ENCODE data around the gene PAQR7.

Gene PAQR7

DNA sequence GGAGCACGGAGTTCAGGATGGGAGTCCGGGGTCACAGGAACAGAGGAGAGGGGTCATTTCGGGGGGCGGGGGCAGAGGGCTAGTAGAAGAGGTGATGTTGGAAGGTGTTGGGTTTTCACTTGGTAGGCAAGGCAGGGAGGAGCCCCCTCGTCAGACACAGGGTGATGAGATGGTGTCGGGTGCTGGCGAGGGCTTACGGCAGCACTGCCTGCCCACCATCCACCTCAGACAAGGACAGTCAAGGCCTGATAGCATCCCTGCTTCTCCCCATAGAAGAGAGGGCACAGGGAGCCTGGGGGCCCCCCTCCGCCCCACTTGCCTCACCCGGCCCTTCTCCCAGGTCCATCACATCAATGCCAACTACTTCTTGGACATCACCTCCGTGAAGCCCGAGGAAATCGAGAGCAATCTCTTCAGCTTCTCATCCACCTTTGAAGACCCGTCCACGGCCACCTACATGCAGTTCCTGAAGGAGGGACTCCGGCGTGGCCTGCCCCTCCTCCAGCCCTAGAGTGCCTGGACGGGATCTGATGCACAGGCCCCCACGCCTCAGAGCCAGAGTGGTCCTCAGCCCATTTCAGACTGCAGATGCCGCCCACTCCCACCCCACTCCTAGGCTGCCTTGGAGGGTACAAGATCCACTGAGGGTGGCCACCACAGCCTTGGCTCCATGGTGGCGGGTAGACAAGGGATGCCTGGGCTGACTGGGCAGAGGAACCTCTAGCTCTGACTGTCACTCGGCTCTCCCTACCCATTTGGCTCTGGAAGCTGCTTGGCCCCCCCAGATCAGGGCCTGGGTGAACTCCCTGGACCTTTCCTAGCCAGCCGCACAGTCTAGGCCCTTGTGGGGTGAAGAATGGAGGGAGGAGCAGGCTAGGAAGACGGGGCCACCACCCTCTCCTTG is 60.0 kb downstream of the PAQR7 start:
- H4K20me1 ChIP-seq (ENCODE audit: insufficient read depth, low read length), result no peaks in the 10 kb centered on the region
- H2AFZ ChIP-seq (ENCODE audit: low read length), result no peak overlapping the region
- no peak overlapping the region for H3K4me2 ChIP-seq (ENCODE audit: low read length)
- no peaks in the 10 kb centered on the region for H3K79me2 ChIP-seq (ENCODE audit: insufficient read depth, low read length)
- H3K27me3 ChIP-seq (ENCODE audit: insufficient read depth, low read length), result no peaks in the 10 kb centered on the region
- no peak overlapping the region for H3K4me3 ChIP-seq (ENCODE audit: low read depth, low read length, poor library complexity, severe bottlenecking)
- no peaks in the 10 kb centered on the region for H3K36me3 ChIP-seq (ENCODE audit: insufficient read depth, low read length)
- no peaks in the 10 kb centered on the region for H3K9me3 ChIP-seq (ENCODE audit: low read length)
- H3K9me2 ChIP-seq (ENCODE audit: low read depth, low read length), result no peaks in the 10 kb centered on the region
- H3K27ac ChIP-seq (ENCODE audit: low read depth, low read length, poor library complexity, severe bottlenecking), result no peak overlapping the region
- TF ChIP-seq, protein P1, sequence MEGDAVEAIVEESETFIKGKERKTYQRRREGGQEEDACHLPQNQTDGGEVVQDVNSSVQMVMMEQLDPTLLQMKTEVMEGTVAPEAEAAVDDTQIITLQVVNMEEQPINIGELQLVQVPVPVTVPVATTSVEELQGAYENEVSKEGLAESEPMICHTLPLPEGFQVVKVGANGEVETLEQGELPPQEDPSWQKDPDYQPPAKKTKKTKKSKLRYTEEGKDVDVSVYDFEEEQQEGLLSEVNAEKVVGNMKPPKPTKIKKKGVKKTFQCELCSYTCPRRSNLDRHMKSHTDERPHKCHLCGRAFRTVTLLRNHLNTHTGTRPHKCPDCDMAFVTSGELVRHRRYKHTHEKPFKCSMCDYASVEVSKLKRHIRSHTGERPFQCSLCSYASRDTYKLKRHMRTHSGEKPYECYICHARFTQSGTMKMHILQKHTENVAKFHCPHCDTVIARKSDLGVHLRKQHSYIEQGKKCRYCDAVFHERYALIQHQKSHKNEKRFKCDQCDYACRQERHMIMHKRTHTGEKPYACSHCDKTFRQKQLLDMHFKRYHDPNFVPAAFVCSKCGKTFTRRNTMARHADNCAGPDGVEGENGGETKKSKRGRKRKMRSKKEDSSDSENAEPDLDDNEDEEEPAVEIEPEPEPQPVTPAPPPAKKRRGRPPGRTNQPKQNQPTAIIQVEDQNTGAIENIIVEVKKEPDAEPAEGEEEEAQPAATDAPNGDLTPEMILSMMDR (IDR thresholded peaks at IDR 0.05; ENCODE audit: low read length), result no peak
- TF ChIP-seq EZH2 (IDR thresholded peaks at IDR 0.05; ENCODE audit: borderline replicate concordance, low read length), result no peak
- no peak overlapping the region for H3K9ac ChIP-seq (ENCODE audit: low read length)
- peaks cover 8% of the 10 kb centered on the region for H3K4me1 ChIP-seq (ENCODE audit: insufficient read depth, low read length, severe bottlenecking)
- H3F3A ChIP-seq (ENCODE audit: insufficient read depth, low read length), result no peaks in the 10 kb centered on the region

DNA sequence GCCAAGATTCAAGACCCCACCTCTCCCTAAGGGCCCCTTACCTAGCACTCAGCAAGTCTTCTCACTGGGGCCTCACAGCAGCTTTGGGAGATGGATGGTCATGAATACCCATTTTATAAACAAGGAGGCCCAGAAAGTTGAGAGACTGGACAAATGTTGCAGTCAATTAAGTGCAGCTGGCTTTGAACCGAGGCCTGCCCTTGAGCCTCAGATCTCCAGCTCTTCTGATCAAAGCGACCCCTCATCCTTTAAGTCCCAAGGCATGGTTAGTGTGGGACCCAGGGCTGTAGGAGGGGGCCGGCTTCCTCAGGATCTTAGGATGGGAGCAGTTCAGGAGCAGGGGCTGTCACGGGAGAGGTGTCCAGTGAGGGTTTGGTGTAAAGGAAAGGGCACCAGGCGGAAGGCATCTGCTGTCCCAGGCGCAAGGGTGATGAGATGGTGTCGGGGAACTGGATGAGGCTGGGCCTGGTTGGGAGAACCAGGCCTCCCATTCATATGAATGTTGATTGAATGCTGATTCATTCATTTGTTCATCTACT is 60.9 kb downstream of the PAQR7 start:
- Histone ChIP-seq H3K4me2 (ENCODE audit: low read length) (no peak overlapping the region), H3K9me3 (ENCODE audit: low read length) (no peaks in the 10 kb centered on the region), H3K4me3 (ENCODE audit: low read depth, low read length, poor library complexity, severe bottlenecking) (no peak overlapping the region), H3K9ac (ENCODE audit: low read length) (no peak overlapping the region), H3K27me3 (ENCODE audit: insufficient read depth, low read length) (no peaks in the 10 kb centered on the region), H4K20me1 (ENCODE audit: insufficient read depth, low read length) (no peaks in the 10 kb centered on the region), H3K36me3 (ENCODE audit: insufficient read depth, low read length) (no peaks in the 10 kb centered on the region), H3K79me2 (ENCODE audit: insufficient read depth, low read length) (no peaks in the 10 kb centered on the region), H3K4me1 (ENCODE audit: insufficient read depth, low read length, severe bottlenecking) (peaks cover 16% of the 10 kb centered on the region), H2AFZ (ENCODE audit: low read length) (no peak overlapping the region), H3F3A (ENCODE audit: insufficient read depth, low read length) (no peaks in the 10 kb centered on the region), H3K9me2 (ENCODE audit: low read depth, low read length) (no peaks in the 10 kb centered on the region), H3K27ac (ENCODE audit: low read depth, low read length, poor library complexity, severe bottlenecking) (no peak overlapping the region)
- no peak for TF ChIP-seq EZH2 (IDR thresholded peaks at IDR 0.05; ENCODE audit: borderline replicate concordance, low read length)
- TF ChIP-seq, protein P1 (IDR thresholded peaks at IDR 0.05; ENCODE audit: low read length), result no peak

DNA sequence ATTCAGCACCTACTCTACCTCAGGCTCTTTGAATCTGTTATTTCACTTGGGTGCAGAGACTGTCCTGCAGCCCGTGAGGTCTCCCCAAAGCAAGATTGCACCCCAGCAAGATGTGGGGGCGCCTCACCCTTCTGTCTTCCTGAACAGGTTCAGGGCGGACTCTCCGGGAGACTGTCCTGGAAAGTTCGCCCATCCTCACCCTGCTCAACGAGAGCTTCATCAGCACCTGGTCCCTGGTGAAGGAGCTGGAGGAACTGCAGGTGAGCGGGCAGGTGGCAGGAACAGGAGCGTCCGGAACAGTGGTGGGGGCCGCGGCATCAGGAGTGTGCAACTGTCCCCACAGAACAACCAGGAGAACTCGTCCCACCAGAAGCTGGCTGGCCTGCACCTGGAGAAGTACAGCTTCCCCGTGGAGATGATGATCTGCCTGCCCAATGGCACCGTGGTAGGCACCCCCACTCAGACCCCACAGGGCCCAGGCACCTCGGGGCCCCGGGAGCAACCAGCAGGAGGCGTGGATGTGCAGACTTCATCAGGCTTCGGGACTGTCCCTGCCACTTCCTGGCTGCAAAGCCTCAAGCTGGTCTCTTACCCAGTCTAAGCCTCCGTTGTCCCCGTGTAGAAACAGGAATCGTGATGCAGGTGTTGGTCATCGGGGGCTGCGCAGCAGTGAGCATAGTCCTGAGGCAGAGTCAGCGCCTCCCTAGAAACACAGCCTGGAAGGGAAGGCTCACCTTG is 61.6 kb downstream of the PAQR7 start:
- Histone ChIP-seq H3K9me2 (ENCODE audit: low read depth, low read length) (no peaks in the 10 kb centered on the region), H3K36me3 (ENCODE audit: insufficient read depth, low read length) (no peaks in the 10 kb centered on the region), H3K4me1 (ENCODE audit: insufficient read depth, low read length, severe bottlenecking) (peaks cover 18% of the 10 kb centered on the region), H3F3A (ENCODE audit: insufficient read depth, low read length) (no peaks in the 10 kb centered on the region), H3K4me3 (ENCODE audit: low read depth, low read length, poor library complexity, severe bottlenecking) (no peak overlapping the region), H3K9ac (ENCODE audit: low read length) (no peak overlapping the region), H2AFZ (ENCODE audit: low read length) (no peak overlapping the region), H4K20me1 (ENCODE audit: insufficient read depth, low read length) (no peaks in the 10 kb centered on the region), H3K4me2 (ENCODE audit: low read length) (no peak overlapping the region), H3K27ac (ENCODE audit: low read depth, low read length, poor library complexity, severe bottlenecking) (no peak overlapping the region), H3K27me3 (ENCODE audit: insufficient read depth, low read length) (no peaks in the 10 kb centered on the region), H3K79me2 (ENCODE audit: insufficient read depth, low read length) (no peaks in the 10 kb centered on the region), H3K9me3 (ENCODE audit: low read length) (no peaks in the 10 kb centered on the region)
- TF ChIP-seq, protein P1 (IDR thresholded peaks at IDR 0.05; ENCODE audit: low read length), result peak; percentile 48; the same call in 1 of the 2 replicates
- no peak for TF ChIP-seq EZH2 (IDR thresholded peaks at IDR 0.05; ENCODE audit: borderline replicate concordance, low read length)

Measured in OCI-LY1 (cell line).